Adrenal gland (tissue), 5 donors: ENCODE measurements around the gene CD74.

ENCODE experiments used
- POLR2A ChIP-seq, 2 donors: fragments of 450-650 bp; IDR thresholded peaks; one replicate each; pipeline ENCODE4 v1.6.1; 2017; ENCODE audit warnings: antibody characterized with exemption in 2 of 2, mild to moderate bottlenecking in 2 of 2, moderate library complexity in 1 of 2
- TF ChIP-seq, protein P1 (sequence below), 6 experiments: fragments of 450-650 bp in 4 of 6; fragments of 200-600 bp in 2 of 6; sonication (generic) in 1 of 6; IDR thresholded peaks; 1 replicate in 5 of 6; 2 replicates in 1 of 6; pipeline versions ENCODE4 v1.5.1 to v1.8.0; 2016 to 2021; ENCODE audit warnings: antibody characterized with exemption in 6 of 6, mild to moderate bottlenecking in 2 of 6, moderate library complexity in 1 of 6
- donor health status: DM: no; HTN: no; CAD: no.

- TF ChIP-seq, protein P1, sequence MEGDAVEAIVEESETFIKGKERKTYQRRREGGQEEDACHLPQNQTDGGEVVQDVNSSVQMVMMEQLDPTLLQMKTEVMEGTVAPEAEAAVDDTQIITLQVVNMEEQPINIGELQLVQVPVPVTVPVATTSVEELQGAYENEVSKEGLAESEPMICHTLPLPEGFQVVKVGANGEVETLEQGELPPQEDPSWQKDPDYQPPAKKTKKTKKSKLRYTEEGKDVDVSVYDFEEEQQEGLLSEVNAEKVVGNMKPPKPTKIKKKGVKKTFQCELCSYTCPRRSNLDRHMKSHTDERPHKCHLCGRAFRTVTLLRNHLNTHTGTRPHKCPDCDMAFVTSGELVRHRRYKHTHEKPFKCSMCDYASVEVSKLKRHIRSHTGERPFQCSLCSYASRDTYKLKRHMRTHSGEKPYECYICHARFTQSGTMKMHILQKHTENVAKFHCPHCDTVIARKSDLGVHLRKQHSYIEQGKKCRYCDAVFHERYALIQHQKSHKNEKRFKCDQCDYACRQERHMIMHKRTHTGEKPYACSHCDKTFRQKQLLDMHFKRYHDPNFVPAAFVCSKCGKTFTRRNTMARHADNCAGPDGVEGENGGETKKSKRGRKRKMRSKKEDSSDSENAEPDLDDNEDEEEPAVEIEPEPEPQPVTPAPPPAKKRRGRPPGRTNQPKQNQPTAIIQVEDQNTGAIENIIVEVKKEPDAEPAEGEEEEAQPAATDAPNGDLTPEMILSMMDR (IDR thresholded peaks at IDR 0.05), result no peak
- TF ChIP-seq POLR2A (IDR thresholded peaks at IDR 0.05), result no peak
These were observed 35.6 kb downstream of the CD74 start for GRCh38 chr5:150376799-150377771.
